GM21447 (cell line): ENCODE measurements around the gene DIAPH3.

Experiments used
- ATAC-seq: cut with Tn5 transposase; IDR thresholded peaks from one replicate; pipeline ENCODE4 v1.9.1; 2021; ENCODE audit not compliant: unreplicated experiment

DIAPH3 gene

GRCh38 chr13:59641261-59641660, 522.5 kb downstream of the DIAPH3 start:
- ATAC-seq = no peak

- no peak for ATAC-seq
Observed at GRCh38 chr13:59638404-59638803, 525.3 kb downstream of the DIAPH3 start.

- ATAC-seq = no peak
Observed at GRCh38 chr13:59635589-59635988, 528.1 kb downstream of the DIAPH3 start.

DNA sequence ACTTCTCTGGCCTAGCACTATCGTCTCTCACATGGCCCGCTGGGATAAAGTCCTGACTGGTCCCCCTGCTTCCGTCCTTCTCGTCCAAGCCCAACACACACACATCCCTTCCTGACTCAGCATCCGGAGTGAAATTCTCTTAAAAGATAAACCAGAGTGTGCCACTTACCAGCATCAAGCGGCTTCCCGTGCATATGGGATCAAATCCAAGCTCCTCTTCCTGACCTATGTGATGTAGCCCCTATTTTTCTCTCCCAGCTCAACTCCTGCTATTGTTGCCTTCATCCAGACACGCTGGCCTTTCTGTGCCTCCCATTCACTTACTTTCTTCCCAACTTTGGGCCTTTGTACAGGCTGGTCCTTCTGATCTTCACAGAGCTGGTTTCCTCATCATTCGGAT, 530.4 kb downstream of the DIAPH3 start:
- no peak for ATAC-seq

DNA sequence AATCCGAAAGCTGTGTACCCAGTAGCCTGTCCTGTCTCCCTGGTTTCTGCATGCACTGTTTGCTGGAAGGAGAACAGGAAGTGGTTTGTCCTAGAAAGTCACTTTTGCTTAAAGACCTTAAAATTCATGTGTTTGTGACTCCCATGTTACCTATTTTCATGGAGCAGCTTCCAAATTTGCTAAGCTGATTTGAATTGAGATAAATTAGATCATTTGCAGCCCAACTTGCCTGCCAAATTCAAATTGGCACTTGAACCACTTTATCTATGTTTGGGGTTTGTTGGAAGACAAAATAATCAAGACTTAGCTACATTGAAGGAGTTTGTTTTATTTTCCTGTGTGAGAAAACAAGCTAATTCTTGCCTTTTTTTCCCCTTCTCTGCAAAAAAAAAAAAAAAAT, 532.5 kb downstream of the DIAPH3 start:
- no peak for ATAC-seq

DNA sequence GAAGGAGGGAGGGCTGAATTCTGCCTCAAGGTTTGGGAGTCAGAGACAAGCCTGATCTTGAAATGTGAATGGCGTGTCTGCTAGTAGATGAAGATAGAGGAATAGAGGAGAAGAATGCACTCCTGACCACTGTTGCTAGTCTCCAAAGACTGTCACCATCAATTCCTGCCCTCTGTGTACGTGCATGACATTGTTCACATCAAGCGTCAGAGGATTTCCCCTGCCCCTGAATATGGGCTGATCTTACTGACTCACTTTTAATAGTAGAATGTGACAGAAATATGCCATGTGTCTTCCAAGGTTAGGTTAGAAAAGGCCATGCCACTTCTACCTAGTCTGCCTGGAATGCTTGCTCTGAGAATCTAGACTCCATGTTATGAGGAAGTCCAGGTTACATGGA, 538.6 kb downstream of the DIAPH3 start:
- ATAC-seq = no peak

DNA sequence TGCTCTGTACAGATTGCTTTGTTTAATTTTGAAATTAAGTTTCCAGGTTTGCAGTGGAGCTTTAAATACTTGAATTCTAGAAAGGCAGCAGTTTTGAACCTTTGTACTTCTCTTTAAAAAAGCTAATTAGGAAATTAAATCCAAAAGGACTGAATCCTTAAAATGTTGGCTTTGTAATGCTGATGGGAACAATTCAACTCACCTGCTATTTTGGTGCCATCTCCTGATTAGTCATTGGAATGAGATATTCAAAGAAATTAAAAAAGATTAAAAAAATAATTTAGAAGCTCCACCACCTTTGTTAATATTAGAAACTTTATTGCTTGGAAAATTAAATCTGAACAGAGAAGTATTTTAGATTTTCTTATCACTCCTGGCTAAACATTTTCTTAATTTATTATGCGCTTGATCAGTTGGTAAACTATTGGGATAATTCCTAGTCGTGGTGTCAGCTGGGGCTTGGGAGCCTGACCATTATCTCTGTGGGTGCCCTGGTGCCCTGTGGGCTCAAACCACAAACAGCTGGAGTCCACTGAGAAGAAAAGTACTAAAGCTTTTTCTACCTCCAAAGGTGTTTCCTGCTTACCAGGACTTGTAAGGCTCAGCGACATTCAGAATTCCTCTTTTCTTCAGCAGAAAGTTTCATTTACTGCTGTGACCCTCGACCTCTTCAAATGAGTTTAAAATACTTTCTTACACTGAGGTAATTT, 540.4 kb downstream of the DIAPH3 start:
- ATAC-seq = no peak

GRCh38 chr13:59621773-59622172, 542.0 kb downstream of the DIAPH3 start:
- no peak for ATAC-seq
